Suppressor macrophage treated with lipopolysaccharide for 4 hours (primary cell): ENCODE measurements around the gene RNF4.
"Not testable (repeated sequence)": the region's sequence is repeated elsewhere in the genome, so short reads cannot be mapped to it uniquely, and the experiment has no call there.

Source experiments
- DNase-seq: peaks from one replicate; pipeline ENCODE4 v3.0.0-alpha.2; 2020

RNF4 gene

GRCh38 chr4:2537011-2537830 lies 68.3 kb downstream of the RNF4 start:
- peak; percentile 46 for DNase-seq

- DNase-seq = not testable (repeated sequence)
Measured at GRCh38 chr4:2543580-2544191, 74.8 kb downstream of the RNF4 start.

- no peak for DNase-seq
Measured at GRCh38 chr4:2545321-2546013, 76.6 kb downstream of the RNF4 start.

GRCh38 chr4:2546286-2546823 lies 77.4 kb downstream of the RNF4 start:
- no peak for DNase-seq

GRCh38 chr4:2546961-2547691 lies 78.2 kb downstream of the RNF4 start:
- not testable (repeated sequence) for DNase-seq

GRCh38 chr4:2551118-2551517 lies 82.2 kb downstream of the RNF4 start:
- no peak for DNase-seq

- DNase-seq = no peak
Measured at GRCh38 chr4:2552806-2553205, 83.9 kb downstream of the RNF4 start.

GRCh38 chr4:2558301-2558700 lies 89.4 kb downstream of the RNF4 start:
- no peak for DNase-seq

- DNase-seq = no peak
Measured at GRCh38 chr4:2560167-2560566, 91.3 kb downstream of the RNF4 start.
